IMR-90 (cell line): ENCODE results near the gene MTR. TPM values are rescaled to one million over a fixed set of nuclear protein-coding genes. Genes with fewer than 3 reads are reported as not detected.

Source experiments
- ATAC-seq: fragments of 200-7000 bp; cut with Tn5 transposase; 2 replicates; pipeline ENCODE4 v1.9.1; 2020; ENCODE audit warnings: low read depth, mild to moderate bottlenecking, moderate library complexity
- BruUV-seq: library from RNA; stranded (reverse); fragments of 400-500 nt; replicated peaks from 2 replicates; lab custom pipeline; 2021; lab: Mats Ljungman, UMichigan
- CTCF ChIA-PET: fragments of 300-600 bp; formaldehyde crosslinking; extraction: SDS; loops from one replicate; lab custom pipeline; 2021; ENCODE audit warnings: antibody characterized with exemption; lab: Yijun Ruan, JAX
- POLR2A ChIA-PET: fragments of 300-600 bp; sonication (Branson Sonifier 250); formaldehyde crosslinking; loops from one replicate; lab custom pipeline; 2022; ENCODE audit warnings: antibody characterized with exemption; ENCODE audit not compliant: unreplicated experiment; lab: Charles Lee
- DNase-seq: peaks from one replicate; pipeline ENCODE4 v3.0.0; 2013
- H2AFZ ChIP-seq: replicated peaks from 2 replicates; pipeline ENCODE3; 2013; ENCODE audit warnings: low read length, mild to moderate bottlenecking; ENCODE audit not compliant: poor library complexity
- H2AK5ac ChIP-seq: 2 replicates; pipeline ENCODE4 v1.6.1; 2013; ENCODE audit warnings: low read depth, low read length, inconsistent platforms
- H2AK9ac ChIP-seq: replicated peaks from 2 replicates; pipeline ENCODE3; 2013; ENCODE audit warnings: mild to moderate bottlenecking, low read depth, low read length, moderate library complexity; ENCODE audit not compliant: poor library complexity
- H2BK120ac ChIP-seq: 2 replicates; pipeline ENCODE4 v1.6.1; 2013; ENCODE audit warnings: low read depth, low read length, inconsistent platforms
- H2BK15ac ChIP-seq: 3 replicates; pipeline ENCODE4 v1.6.1; 2013; ENCODE audit warnings: low read depth, low read length, inconsistent platforms
- H2BK20ac ChIP-seq: 2 replicates; pipeline ENCODE4 v1.6.1; 2013; ENCODE audit warnings: low read depth, mild to moderate bottlenecking, inconsistent platforms, low read length, moderate library complexity
- H2BK5ac ChIP-seq: 2 replicates; pipeline ENCODE4 v1.6.1; 2013; ENCODE audit warnings: mild to moderate bottlenecking, low read depth, low read length, inconsistent platforms; ENCODE audit not compliant: poor library complexity, severe bottlenecking
- H3K14ac ChIP-seq: replicated peaks from 2 replicates; pipeline ENCODE4 v1.6.1; 2013; ENCODE audit warnings: low read depth, low read length, inconsistent platforms
- H3K18ac ChIP-seq: 2 replicates; pipeline ENCODE4 v1.6.1; 2013; ENCODE audit warnings: low read depth, low read length, control low read depth
- H3K23ac ChIP-seq: 2 replicates; pipeline ENCODE4 v1.6.1; 2013; ENCODE audit warnings: low read depth, low read length, inconsistent platforms
- H3K27ac ChIP-seq: 2 replicates; pipeline ENCODE4 v1.5.1; 2013; ENCODE audit warnings: mild to moderate bottlenecking, control low read depth, low read length; ENCODE audit not compliant: insufficient read depth
- H3K27me3 ChIP-seq: 2 replicates; pipeline ENCODE4 v1.6.1; 2013; ENCODE audit warnings: low read length; ENCODE audit not compliant: control insufficient read depth, insufficient read depth
- H3K36me3 ChIP-seq: 2 replicates; pipeline ENCODE4 v1.6.1; 2013; ENCODE audit warnings: low read length, mixed read lengths; ENCODE audit not compliant: control insufficient read depth, insufficient read depth
- H3K4ac ChIP-seq: 2 replicates; pipeline ENCODE4 v1.6.1; 2013; ENCODE audit warnings: low read depth, low read length, inconsistent platforms
- H3K4me1 ChIP-seq: 2 replicates; pipeline ENCODE4 v1.6.1; 2013; ENCODE audit warnings: low read length, mixed read lengths; ENCODE audit not compliant: control insufficient read depth, insufficient read depth
- H3K4me2 ChIP-seq: 2 replicates; pipeline ENCODE4 v1.6.1; 2013; ENCODE audit warnings: low read depth, mild to moderate bottlenecking, control low read depth, low read length, moderate library complexity
- H3K4me3 ChIP-seq: 2 replicates; pipeline ENCODE4 v1.5.1; 2013; ENCODE audit warnings: low read depth, mild to moderate bottlenecking, control low read depth, low read length, moderate library complexity; ENCODE audit not compliant: insufficient read depth
- H3K56ac ChIP-seq: 2 replicates; pipeline ENCODE4 v1.6.1; 2013; ENCODE audit warnings: low read length, inconsistent platforms; ENCODE audit not compliant: insufficient read depth; ENCODE audit errors: extremely low read depth
- H3K79me1 ChIP-seq, 2 experiments: 2 replicates each; pipeline ENCODE4 v1.6.1; 2013; ENCODE audit warnings: low read length in 2 of 2, inconsistent platforms in 1 of 2, low read depth in 1 of 2
- H3K9ac ChIP-seq: 2 replicates; pipeline ENCODE4 v1.6.1; 2013; ENCODE audit warnings: low read depth, low read length, control low read depth
- H3K9me1 ChIP-seq: 2 replicates; pipeline ENCODE4 v1.6.1; 2013; ENCODE audit warnings: low read length, inconsistent platforms; ENCODE audit not compliant: insufficient read depth
- H3K9me3 ChIP-seq: 2 replicates; pipeline ENCODE4 v1.6.1; 2013; ENCODE audit warnings: low read length; ENCODE audit not compliant: control insufficient read depth, insufficient read depth
- H4K20me1 ChIP-seq: 2 replicates; pipeline ENCODE4 v1.6.1; 2013; ENCODE audit warnings: low read length, inconsistent platforms; ENCODE audit not compliant: insufficient read depth
- H4K5ac ChIP-seq: 2 replicates; pipeline ENCODE4 v1.6.1; 2013; ENCODE audit warnings: mild to moderate bottlenecking, low read depth, low read length, control low read depth
- H4K8ac ChIP-seq, 2 experiments: 2 replicates each; pipeline ENCODE4 v1.6.1; 2013; ENCODE audit warnings: low read depth in 2 of 2, low read length in 2 of 2, control low read depth in 1 of 2, inconsistent platforms in 1 of 2
- H4K91ac ChIP-seq: 2 replicates; pipeline ENCODE4 v1.6.1; 2013; ENCODE audit warnings: low read depth, low read length, inconsistent platforms; ENCODE audit not compliant: insufficient read depth
- BHLHE40 ChIP-seq: fragments of 150-350 bp; IDR thresholded peaks from 2 replicates; pipeline ENCODE4 v1.6.1; 2016; ENCODE audit warnings: mild to moderate bottlenecking, low read depth, low read length
- CEBPB ChIP-seq: IDR thresholded peaks from 2 replicates; pipeline ENCODE4 v1.6.1; 2012; ENCODE audit warnings: low read depth, low read length, improper control_type of control experiment
- CHD1 ChIP-seq: IDR thresholded peaks from 2 replicates; pipeline ENCODE4 v1.6.1; 2012; ENCODE audit warnings: low read depth, low read length, improper control_type of control experiment
- ELK1 ChIP-seq: fragments of 150-350 bp; IDR thresholded peaks from 2 replicates; pipeline ENCODE4 v1.6.1; 2016; ENCODE audit warnings: low read depth, mild to moderate bottlenecking, low read length, moderate library complexity, borderline replicate concordance
- FOS ChIP-seq: fragments of 150-350 bp; IDR thresholded peaks from 2 replicates; pipeline ENCODE4 v1.6.1; 2016; ENCODE audit warnings: low read depth, low read length
- MAFK ChIP-seq: IDR thresholded peaks from 2 replicates; pipeline ENCODE4 v1.6.1; 2012; ENCODE audit warnings: low read depth, low read length, improper control_type of control experiment
- MAZ ChIP-seq: IDR thresholded peaks from 2 replicates; pipeline ENCODE4 v1.6.1; 2012; ENCODE audit warnings: low read depth, mild to moderate bottlenecking, low read length, improper control_type of control experiment, moderate library complexity, borderline replicate concordance
- MXI1 ChIP-seq: IDR thresholded peaks from 2 replicates; pipeline ENCODE4 v1.6.1; 2012; ENCODE audit warnings: low read depth, mild to moderate bottlenecking, low read length, moderate library complexity, borderline replicate concordance
- NFE2L2 ChIP-seq: fragments of 150-350 bp; IDR thresholded peaks from 2 replicates; pipeline ENCODE4 v1.6.1; 2016; ENCODE audit warnings: low read depth, mild to moderate bottlenecking, low read length
- POLR2A ChIP-seq: IDR thresholded peaks from 2 replicates; pipeline ENCODE4 v1.6.1; 2012; ENCODE audit warnings: mild to moderate bottlenecking, low read depth, low read length
- RAD21 ChIP-seq: IDR thresholded peaks from 2 replicates; pipeline ENCODE4 v1.6.1; 2012; ENCODE audit warnings: low read length, improper control_type of control experiment
- RCOR1 ChIP-seq: IDR thresholded peaks from 2 replicates; pipeline ENCODE4 v1.6.1; 2012; ENCODE audit warnings: mild to moderate bottlenecking, low read length, improper control_type of control experiment; ENCODE audit not compliant: insufficient replicate concordance
- RFX5 ChIP-seq: IDR thresholded peaks from 2 replicates; pipeline ENCODE4 v1.8.0; 2012; ENCODE audit warnings: low read depth, mild to moderate bottlenecking, low read length, moderate library complexity
- SMC3 ChIP-seq: fragments of 150-350 bp; IDR thresholded peaks from 2 replicates; pipeline ENCODE4 v1.6.1; 2016; ENCODE audit warnings: low read depth, mild to moderate bottlenecking, antibody characterized with exemption, low read length, moderate library complexity
- USF2 ChIP-seq: fragments of 150-350 bp; IDR thresholded peaks from 2 replicates; pipeline ENCODE4 v1.6.1; 2017; ENCODE audit warnings: mild to moderate bottlenecking, antibody characterized with exemption, low read length, low read depth
- WGBS, 2 experiments: methylation state at CpG; one replicate each; pipeline versions ENCODE4 v1.1.5 to v1.1.7; 2013; ENCODE audit warnings: missing lambda C conversion rate in 2 of 2; ENCODE audit not compliant: insufficient read length in 1 of 2; ENCODE audit errors: extremely low coverage in 2 of 2; 5-methylcytosine and 5-hydroxymethylcytosine counted together
- dilution Hi-C: fragments of 300-500 bp; cut with HindIII; formaldehyde crosslinking; loops from one replicate; pipeline ENCODE4 v1.14.3; 2018; ENCODE audit warnings: low sequenced_read_pairs; ENCODE audit not compliant: unreplicated experiment
- in situ Hi-C: fragments of 300-500 bp; cut with MboI; formaldehyde crosslinking; loops from 3 replicates; pipeline ENCODE4 v1.14.3; 2019; ENCODE audit warnings: low sequenced_read_pairs, inconsistent platforms, mixed read lengths
- intact Hi-C: fragments of 100-400 bp; cut with micrococcal nuclease; formaldehyde crosslinking; loops from 2 replicates; pipeline ENCODE4 v1.10.0; 2022
- polyA plus RNA-seq, 3 experiments: library from polyadenylated mRNA; depleted of rRNA; stranded (reverse); fragments of >200 nt; gene quantifications; 2 replicates each; pipeline ENCODE4 v1.2.3, GENCODE V29; 2012; ENCODE audit warnings: low replicate concordance in 1 of 3
- total RNA-seq: library from RNA; depleted of rRNA; stranded (reverse); fragments of >200 nt; gene quantifications from 2 replicates; pipeline ENCODE4 v1.2.3, GENCODE V29; 2012
- TF ChIP-seq, protein P1 (sequence below): conservative IDR thresholded peaks from 2 replicates; pipeline ENCODE4 v1.5.1; 2012; ENCODE audit warnings: mild to moderate bottlenecking, low read depth, low read length, improper control_type of control experiment

Gene MTR
- total and polyA plus RNA-seq, 2 of the 4 experiments (the other 2 are of a cell fraction), result 7.7 to 31.0 TPM

DNA sequence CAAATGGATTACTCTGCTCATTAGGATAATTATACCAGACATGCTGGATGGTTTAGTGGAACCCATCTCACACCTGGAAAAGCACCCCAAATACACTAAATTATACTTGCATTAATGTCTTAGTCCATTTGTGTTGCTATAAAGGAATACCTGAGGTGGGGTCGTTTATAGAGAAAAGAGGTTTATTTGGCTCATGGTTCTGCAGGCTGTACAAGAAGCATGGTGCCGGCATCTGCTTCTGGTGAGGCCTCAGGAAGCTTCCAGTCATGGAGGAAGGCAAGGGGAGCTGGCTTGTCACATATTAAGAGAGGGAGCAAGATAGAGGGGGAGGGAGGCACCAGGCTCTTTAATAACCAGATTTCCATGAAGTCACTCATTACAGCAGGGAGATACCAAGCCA is 113.6 kb downstream of the MTR start:
- Histone ChIP-seq H4K91ac (no peak overlapping the region), H2AFZ (no peak overlapping the region), H2AK5ac (no peak overlapping the region), H3K4me1 (peaks cover 2% of the 10 kb centered on the region; the same call in 1 of the 2 replicates), H4K5ac (no peak overlapping the region), H3K4me3 (no peak overlapping the region), H2BK5ac (no peak overlapping the region), H3K36me3 (no peaks in the 10 kb centered on the region), H2BK120ac (no peak overlapping the region), H2BK15ac (no peak overlapping the region), H3K56ac (no peak overlapping the region), H3K18ac (no peak overlapping the region), H3K9me1 (no peaks in the 10 kb centered on the region), H3K4ac (no peak overlapping the region), H2AK9ac (no peak overlapping the region), H3K79me1 (no peaks in the 10 kb centered on the region), H3K27me3 (peaks cover 2% of the 10 kb centered on the region; the same call in 1 of the 2 replicates), H3K4me2 (no peak overlapping the region), H3K9ac (no peak overlapping the region), H2BK20ac (no peak overlapping the region), H3K14ac (no peak overlapping the region), H4K8ac (no peak overlapping the region), H4K20me1 (no peaks in the 10 kb centered on the region), H3K27ac (no peak overlapping the region), H3K9me3 (no peaks in the 10 kb centered on the region; the same call in 1 of the 2 replicates), H3K23ac (no peak overlapping the region)
- POLR2A ChIA-PET, result no interaction called here
- dilution Hi-C loops (no loop called here), in situ Hi-C loops (no loop called here), intact Hi-C loops (no loop called here)
- BruUV-seq, result no TSS peak
- ATAC-seq (no peak), DNase-seq (no peak)
- CTCF ChIA-PET, result no interaction called here
- no CpG with 5 or more reads among the region's 2 CpGs for WGBS, 2 experiments
- TF ChIP-seq BHLHE40 (no peak), MXI1 (no peak), POLR2A (no peak), FOS (no peak), SMC3 (no peak), USF2 (no peak), MAFK (no peak), RAD21 (no peak), RFX5 (no peak), NFE2L2 (no peak), ELK1 (no peak), MAZ (no peak), CHD1 (no peak), RCOR1 (no peak), CEBPB (no peak)
- TF ChIP-seq, protein P1, sequence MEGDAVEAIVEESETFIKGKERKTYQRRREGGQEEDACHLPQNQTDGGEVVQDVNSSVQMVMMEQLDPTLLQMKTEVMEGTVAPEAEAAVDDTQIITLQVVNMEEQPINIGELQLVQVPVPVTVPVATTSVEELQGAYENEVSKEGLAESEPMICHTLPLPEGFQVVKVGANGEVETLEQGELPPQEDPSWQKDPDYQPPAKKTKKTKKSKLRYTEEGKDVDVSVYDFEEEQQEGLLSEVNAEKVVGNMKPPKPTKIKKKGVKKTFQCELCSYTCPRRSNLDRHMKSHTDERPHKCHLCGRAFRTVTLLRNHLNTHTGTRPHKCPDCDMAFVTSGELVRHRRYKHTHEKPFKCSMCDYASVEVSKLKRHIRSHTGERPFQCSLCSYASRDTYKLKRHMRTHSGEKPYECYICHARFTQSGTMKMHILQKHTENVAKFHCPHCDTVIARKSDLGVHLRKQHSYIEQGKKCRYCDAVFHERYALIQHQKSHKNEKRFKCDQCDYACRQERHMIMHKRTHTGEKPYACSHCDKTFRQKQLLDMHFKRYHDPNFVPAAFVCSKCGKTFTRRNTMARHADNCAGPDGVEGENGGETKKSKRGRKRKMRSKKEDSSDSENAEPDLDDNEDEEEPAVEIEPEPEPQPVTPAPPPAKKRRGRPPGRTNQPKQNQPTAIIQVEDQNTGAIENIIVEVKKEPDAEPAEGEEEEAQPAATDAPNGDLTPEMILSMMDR, result no peak
